Stimulated activated CD8-positive, alpha-beta memory T cell treated with anti-CD3 and anti-CD28 coated beads, Interleukin-12 subunit alpha, Interleukin-12 subunit beta, amount 100 ng/mL, for 4 hours (primary cell): ENCODE measurements around the gene NTS.

Experiments
- DNase-seq: peaks from one replicate; pipeline ENCODE4 v3.0.0-alpha.2; 2020; ENCODE audit warnings: low read depth

NTS gene, protein sequence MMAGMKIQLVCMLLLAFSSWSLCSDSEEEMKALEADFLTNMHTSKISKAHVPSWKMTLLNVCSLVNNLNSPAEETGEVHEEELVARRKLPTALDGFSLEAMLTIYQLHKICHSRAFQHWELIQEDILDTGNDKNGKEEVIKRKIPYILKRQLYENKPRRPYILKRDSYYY

DNA sequence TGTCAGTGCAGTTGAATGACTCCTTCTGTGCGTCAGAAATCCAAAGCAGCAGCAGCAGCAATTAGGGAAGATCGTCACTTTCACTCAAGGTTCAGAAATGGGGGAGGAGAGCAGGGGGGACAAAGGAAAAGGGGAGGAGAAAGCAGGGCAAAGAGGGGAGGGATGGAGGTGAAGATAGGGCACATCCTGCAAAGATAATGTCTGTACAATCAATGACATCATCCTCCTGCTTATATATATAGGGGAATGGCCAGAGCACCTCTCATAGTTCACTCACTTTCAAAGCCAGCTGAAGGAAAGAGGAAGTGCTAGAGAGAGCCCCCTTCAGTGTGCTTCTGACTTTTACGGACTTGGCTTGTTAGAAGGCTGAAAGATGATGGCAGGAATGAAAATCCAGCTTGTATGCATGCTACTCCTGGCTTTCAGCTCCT lies at the start of gene NTS:
NTS (plus strand) TSS at position 265 of the 431 bp plus-strand sequence; CDS start at position 374, 109 bp downstream.
- no peak for DNase-seq

DNA sequence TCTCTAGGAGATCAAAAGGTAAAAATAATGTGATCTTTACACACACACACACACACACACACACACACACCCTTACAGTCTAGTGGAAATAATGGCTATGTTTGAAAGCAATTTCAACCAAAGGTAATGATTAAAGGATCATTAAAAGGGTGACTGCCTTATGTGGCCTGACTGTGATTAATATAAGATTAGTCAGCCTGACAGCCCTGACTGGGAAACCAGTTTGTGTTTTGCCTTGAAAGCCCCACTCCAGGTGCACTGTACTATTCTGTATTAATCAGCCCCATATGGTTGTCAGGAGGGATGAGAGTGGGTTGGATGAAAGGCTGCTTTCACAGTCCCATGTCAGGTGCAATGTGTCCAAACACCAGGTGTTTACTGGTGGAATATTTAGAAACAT lies 48.3 kb upstream of the NTS start:
- no peak for DNase-seq

DNA sequence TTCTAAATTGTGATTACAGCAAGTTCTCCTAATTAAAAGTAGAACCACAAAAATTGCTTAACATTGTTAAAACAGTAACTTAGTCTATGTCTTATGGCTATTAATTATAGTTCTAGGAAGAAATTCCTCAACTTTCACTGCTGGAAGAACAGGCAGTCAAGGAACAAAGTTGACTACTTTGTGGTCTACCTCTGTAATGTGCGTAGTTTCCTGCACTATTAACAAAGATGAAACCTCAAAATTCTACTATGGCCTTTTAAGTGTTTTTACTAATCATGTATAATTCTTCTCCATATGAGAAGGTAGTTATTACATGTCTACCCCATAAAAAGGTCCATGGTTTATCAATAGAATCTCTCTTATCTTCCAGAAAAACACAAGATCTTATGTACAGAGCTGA lies 45.5 kb upstream of the NTS start:
- no peak for DNase-seq

DNA sequence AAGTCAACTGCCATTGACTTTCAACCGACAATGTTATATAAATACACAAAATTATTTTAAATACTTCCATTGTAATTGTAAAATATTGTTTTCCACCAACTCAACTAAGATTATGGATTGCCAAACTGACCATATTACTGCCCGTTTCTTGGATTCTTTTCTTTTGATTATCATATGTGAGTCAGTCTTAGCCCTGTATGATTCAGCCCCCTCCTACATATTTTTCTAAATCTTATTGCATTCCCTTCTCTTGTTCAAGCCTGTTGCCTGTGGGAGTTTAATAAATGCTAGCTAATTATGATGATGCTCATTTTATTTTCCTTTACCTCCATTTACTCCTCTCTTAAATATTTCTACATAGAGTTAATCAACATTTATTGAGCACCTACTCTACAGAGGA lies 44.7 kb upstream of the NTS start:
- DNase-seq, result no peak

GRCh38 chr12:85831327-85831990 lies 42.6 kb upstream of the NTS start:
- no peak for DNase-seq

GRCh38 chr12:85833579-85833978 lies 40.5 kb upstream of the NTS start:
- no peak for DNase-seq

DNA sequence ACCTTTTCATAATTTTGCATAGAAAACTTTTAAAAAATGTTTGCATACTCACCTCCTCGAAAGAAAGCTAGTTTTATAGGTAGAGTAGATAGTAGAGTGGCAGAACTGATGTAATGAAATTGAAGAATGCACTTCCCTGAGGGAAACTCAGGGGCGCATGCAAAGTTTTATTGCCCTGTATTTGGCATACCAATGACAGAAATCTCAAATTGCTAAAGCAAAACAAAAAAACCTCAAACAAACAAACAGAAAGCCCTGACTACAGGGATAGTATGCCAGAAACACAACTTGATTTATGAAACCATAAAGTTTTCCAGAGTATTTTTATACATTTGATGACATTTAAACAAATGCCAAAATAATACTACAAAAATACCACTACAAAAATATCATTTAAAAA lies 39.7 kb upstream of the NTS start:
- DNase-seq, result no peak

DNA sequence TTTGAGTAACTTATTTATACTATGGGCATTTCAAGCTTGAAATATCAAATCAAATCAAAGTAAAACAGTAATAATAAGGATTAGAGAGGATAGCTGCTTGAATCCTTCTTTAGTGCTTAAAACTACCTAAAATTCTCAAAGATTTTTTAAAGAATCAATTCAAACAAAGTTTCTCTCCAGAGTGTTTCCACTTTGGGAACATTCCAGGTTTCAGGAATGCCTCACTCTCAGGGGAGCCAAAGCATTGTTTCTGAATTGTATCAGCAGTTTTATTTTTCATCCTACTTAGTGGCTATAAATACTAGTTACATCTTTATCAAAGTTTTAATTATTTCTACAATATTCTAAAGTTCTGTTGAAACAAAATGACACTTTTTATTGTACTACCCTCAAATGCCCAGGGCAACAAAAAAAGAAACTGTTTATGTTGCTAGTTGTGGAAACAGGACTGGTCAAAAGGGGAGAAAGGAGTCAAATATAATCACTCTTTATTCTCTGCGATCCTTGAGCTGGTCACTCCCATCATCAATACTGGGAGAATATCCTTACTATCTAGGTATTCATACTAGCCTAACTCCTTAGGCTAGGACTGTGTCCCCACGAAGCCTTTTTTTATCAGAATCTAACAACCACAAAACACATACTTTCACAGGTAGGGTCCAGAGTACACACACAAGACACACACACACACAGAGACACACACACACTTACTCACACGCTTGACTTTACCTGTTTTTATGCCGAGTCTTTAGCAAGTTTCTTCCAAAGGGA lies 38.5 kb upstream of the NTS start:
- no peak for DNase-seq

DNA sequence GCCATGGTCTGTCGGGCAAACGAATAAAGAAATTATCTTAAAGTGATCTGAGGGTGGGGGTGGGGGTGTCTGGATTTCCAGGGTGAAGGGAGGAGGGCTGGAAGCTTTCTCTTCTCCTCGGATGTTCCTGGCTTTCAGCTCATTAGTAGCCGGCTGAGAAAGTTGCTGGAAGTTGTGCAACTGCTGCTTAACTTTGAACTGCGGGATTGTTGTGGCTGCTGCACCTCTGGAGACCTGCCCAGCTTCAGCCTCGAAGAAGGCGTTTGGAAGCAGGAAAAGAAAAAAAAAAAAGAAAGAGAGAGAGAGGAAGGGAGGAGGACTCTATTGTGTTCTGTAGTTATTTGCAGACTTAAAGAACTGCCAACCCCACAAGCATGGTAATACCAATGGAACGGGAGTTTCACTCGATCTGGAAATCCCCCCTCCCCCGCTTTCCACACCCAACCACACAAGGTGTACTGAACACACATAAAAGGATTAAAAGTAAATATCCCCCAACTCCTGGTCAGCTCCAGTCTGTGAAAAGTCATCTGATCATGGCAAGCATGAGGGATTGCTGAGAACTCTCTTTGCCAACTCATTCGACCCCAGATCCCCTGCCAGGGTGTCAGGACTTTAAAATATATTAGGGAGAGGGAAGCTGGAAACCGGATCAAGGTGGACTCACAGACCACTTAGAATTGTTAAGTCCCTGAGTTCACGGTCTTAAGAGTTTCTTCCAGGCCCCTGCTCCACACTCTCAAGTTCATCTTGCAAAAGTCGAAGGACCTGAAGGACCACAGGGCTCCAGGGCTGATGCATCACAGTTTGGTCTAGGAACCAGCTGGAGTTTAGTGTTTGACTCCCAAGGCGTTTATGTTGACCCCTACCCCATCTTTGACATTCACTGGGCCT lies 37.7 kb upstream of the NTS start, which contains the start of gene RASSF9:
RASSF9 (minus strand) TSS at position 213 of the 894 bp plus-strand sequence; CDS start at position 5, 208 bp downstream.
- no peak for DNase-seq

- DNase-seq, result no peak
Observed at GRCh38 chr12:85843606-85844310, 30.3 kb upstream of the NTS start.

DNA sequence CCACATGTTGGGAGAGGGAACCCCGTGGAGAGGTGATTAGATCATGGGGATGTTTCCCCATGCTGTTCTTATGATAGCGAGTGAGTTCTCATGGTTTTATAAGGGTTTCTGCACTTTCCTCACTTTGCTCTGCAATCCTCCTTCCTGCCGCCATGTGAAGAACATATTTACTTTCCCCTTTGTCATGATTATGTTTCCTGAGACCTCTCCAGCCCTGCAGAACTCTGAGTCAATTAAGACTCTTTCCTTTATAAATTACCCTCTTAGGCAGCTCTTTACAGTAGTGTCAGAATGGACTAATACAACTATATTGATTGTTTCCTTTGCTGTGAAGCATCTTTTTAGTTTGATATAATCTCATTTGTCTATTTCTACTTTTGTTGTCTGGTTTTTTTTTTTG lies 24.8 kb upstream of the NTS start:
- no peak for DNase-seq

DNA sequence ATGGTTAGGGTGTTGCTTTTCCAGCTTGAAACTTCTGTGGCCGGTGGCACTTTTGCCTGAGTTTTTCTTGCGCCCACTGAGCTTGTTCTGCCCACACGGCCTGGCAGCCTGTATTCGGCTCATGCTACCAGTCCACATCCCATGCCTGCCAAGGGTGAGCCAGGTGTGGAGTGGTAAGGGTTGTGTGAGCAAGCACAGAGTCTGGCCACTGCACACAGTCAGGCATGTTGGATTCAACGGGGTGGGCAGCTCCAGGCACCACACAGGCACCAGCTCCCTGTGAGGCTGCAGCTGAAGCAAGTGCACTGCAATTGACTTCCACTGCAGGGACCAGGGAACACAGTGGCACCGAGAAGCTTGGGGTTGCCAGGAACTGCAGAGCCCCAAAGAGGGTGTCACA lies 18.8 kb upstream of the NTS start:
- DNase-seq, result no peak

DNA sequence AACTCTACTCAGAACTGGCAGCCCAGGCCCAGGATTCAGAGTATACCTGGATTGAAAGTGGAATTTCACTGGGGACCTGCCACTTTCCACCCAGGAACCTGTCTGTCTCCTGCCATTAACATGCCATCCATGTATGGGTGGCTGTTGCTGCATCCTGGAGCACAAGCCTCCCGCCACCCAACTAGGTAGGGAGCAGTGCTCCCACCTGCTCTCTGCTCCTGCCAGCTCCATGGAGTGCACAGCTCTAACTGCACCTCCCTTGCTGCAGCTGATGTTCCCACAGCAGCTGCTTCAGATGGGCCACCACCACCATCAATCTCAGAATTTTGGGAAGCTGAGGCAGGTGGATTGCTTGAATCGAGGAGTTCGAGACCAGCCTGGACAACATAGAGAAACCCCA lies 17.1 kb upstream of the NTS start:
- DNase-seq, result no peak

GRCh38 chr12:85865890-85866289 lies 8.2 kb upstream of the NTS start:
- DNase-seq, result no peak

GRCh38 chr12:85866986-85867776 lies 6.9 kb upstream of the NTS start:
- DNase-seq, result no peak

DNA sequence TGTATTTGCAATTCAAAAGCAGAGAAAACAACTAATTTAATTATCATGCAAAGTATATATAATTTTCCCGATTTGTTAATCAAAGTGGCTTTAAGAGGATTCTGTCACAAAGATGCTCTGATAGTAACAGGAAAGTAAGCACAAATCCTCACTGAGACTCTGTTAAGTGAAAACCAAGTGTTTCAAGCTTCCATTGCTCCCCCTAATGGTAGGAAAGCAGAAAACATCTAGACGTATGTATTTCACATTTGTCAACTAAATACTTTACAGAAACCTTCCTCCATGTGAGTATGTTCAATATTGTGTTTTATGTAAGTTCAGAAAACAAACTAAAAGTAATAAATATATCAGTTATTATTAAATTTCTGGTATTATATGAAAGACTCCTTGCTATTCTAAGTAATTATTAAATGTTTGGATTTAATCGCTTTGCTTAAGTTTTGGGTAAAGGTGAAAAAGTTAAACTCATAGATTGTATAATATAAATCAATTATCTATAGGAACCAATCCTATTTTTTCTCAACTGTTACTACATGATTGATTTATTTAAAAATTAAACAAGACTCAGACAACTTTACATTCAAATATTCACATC lies 1.5 kb upstream of the NTS start:
- DNase-seq, result no peak

DNA sequence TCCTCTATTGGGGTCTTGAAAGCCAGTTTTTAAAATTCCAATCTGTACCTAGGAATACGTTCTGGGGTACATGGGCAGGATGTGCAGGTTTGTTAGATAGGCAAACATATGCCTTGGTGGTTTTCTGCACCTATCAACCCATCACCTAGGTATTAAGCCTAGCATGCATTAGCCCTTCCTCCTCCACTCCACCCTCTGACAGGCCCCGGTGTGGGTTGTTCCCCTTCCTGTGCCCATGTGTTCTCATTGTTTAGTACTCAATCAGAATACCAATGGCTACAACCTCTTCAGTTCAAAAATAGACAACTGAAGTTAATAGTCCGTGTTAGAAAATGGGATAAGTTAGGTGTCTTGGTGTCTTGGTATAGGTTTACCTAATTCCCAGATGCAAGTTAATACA lies 3.4 kb downstream of the NTS start:
- DNase-seq, result no peak

- DNase-seq, result no peak
Observed at GRCh38 chr12:85883763-85884162, 9.7 kb downstream of the NTS start.

- DNase-seq, result no peak
Observed at GRCh38 chr12:85894653-85895052, 20.6 kb downstream of the NTS start.

DNA sequence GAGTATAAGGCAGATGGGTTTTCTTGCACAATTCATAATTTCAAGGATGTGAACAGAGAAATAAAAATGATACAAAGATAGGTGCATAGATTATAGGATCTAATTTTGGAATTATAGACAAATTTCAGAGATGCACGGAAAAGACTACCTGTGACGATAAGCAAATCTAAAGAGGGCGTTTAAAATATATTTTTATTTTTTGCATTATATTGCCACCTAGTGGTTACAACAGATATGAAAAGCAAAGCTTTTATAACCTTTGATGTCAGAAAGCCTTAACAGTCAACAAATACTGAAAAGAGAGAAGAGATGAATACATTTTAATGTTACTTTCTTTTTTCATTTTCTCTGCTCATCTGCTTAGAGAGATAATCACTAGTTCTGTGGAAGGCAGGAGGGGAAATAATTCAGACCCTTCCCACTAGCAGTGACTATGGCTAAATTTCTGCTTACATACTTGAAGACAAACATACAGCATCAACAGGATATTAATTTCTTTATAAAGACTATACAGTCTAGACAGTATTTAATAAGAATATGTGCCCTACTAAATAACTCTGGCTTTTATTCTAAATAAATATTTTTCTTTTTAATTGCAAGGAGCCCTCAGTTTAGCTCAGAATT lies 46.3 kb downstream of the NTS start:
- no peak for DNase-seq
